Mesothelial cell of epicardium (in vitro differentiated cells): Measurements from ENCODE around the gene KMO. TPM values are rescaled to one million over a fixed set of nuclear protein-coding genes. Genes with fewer than 3 reads are reported as not detected.

Experiments used
- DNase-seq, 2 experiments: peaks; one replicate each; pipeline ENCODE4 v3.0.0; 2021; ENCODE audit warnings: low spot score in 2 of 2; ENCODE audit not compliant: unreplicated experiment in 2 of 2
- H3K27ac Mint-ChIP-seq: 2 replicates; pipeline ENCODE4 v1.8.0; 2021; ENCODE audit warnings: mixed read lengths
- H3K27me3 Mint-ChIP-seq: 2 replicates; pipeline ENCODE4 v1.8.0; 2021; ENCODE audit warnings: low read depth, mixed read lengths
- H3K36me3 Mint-ChIP-seq: 2 replicates; pipeline ENCODE4 v1.8.0; 2021; ENCODE audit warnings: mixed read lengths
- H3K4me1 Mint-ChIP-seq: 2 replicates; pipeline ENCODE4 v1.8.0; 2021; ENCODE audit warnings: mixed read lengths
- H3K4me3 Mint-ChIP-seq: 2 replicates; pipeline ENCODE4 v1.8.0; 2021; ENCODE audit warnings: mild to moderate bottlenecking, moderate library complexity, mixed read lengths
- H3K9me3 Mint-ChIP-seq: 2 replicates; pipeline ENCODE4 v1.8.0; 2021; ENCODE audit warnings: mixed read lengths
- total RNA-seq: library from RNA; stranded (reverse); gene quantifications from 3 replicates; pipeline ENCODE4 v1.2.1, GENCODE V29; 2021
- TF ChIP-seq, protein P1 (sequence below): fragments of 200-600 bp; sonication (generic); IDR thresholded peaks from one replicate; pipeline ENCODE4 v1.5.0; 2021; ENCODE audit warnings: antibody characterized with exemption; ENCODE audit not compliant: unreplicated experiment

The KMO gene
- total RNA-seq, 1 donor from 2014 or later = not detected

DNA sequence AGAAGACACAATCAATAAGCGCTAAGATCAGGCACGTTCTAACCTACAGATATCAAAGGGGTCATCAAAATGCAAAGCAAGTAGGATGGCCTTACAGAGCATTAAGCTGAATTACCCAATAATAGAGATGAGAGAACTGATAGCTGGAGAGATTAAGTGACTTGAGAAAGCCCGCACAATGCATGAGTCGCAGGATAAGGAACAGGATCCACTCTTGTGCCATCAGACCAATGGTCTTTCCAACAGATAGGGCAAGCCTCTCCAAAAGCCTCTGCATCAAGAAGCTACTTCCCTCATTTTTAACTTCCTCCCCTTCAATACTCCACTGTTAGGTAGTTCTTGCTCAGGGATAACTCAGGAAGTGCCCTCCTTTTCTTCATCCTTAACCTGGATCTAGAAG, 105.4 kb downstream of the KMO start:
- no peaks in the 10 kb centered on the region for H3K27me3 Mint-ChIP-seq
- TF ChIP-seq, protein P1, sequence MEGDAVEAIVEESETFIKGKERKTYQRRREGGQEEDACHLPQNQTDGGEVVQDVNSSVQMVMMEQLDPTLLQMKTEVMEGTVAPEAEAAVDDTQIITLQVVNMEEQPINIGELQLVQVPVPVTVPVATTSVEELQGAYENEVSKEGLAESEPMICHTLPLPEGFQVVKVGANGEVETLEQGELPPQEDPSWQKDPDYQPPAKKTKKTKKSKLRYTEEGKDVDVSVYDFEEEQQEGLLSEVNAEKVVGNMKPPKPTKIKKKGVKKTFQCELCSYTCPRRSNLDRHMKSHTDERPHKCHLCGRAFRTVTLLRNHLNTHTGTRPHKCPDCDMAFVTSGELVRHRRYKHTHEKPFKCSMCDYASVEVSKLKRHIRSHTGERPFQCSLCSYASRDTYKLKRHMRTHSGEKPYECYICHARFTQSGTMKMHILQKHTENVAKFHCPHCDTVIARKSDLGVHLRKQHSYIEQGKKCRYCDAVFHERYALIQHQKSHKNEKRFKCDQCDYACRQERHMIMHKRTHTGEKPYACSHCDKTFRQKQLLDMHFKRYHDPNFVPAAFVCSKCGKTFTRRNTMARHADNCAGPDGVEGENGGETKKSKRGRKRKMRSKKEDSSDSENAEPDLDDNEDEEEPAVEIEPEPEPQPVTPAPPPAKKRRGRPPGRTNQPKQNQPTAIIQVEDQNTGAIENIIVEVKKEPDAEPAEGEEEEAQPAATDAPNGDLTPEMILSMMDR = no peak
- H3K9me3 Mint-ChIP-seq = peaks cover 19% of the 10 kb centered on the region
- peak overlapping the region; percentile 61 for H3K4me3 Mint-ChIP-seq
- DNase-seq = no peak
- H3K36me3 Mint-ChIP-seq = peaks cover 18% of the 10 kb centered on the region
- peak overlapping the region; percentile 80 for H3K27ac Mint-ChIP-seq
- H3K4me1 Mint-ChIP-seq = peaks cover 29% of the 10 kb centered on the region

- TF ChIP-seq, protein P1 = no peak
- no peaks in the 10 kb centered on the region for H3K27me3 Mint-ChIP-seq
These were observed 106.0 kb downstream of the KMO start for GRCh38 chr1:241638099-241638682.

DNA sequence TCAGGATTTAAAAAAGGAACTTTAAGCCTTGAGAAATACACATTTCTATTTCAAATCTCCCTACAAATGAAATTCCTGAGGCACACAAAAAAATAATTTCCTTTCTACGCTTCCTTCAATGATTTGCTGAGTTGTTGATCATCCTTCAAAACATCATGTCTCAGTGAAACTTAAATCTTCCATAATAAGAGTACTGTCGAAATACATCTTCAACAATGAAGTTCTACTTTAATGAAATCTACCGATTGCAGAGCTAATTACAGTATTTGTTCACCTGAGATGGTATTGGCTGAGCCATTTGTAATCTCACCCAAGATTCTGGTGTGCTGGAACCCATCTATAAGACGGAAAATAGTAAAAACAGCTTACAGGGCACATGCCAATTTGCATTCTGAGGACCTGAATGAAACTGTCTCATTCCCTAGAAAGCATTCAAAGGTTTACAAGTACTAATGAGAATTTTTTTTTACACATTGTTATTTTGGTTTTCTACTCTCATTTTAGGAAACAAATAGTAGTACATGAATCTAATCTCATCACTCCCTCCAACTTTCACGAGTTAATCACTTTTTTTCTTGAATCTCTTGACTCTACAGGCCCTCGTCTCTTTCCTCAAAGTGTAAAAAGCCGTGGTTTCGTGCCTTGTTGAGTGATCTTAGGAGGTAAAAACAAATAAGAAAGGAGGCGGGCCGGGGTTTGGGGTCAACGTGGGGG, 106.9 kb downstream of the KMO start:
- Mint-ChIP-seq H3K27ac (peak overlapping the region; percentile 48), H3K4me3 (peak overlapping the region; percentile 83), H3K4me1 (peaks cover 29% of the 10 kb centered on the region), H3K27me3 (no peaks in the 10 kb centered on the region), H3K9me3 (peaks cover 24% of the 10 kb centered on the region), H3K36me3 (peaks cover 16% of the 10 kb centered on the region)
- TF ChIP-seq, protein P1 = no peak
- DNase-seq = no peak

More at GRCh38 chr1:241638099-241638682, 106.0 kb downstream of the KMO start:
- Mint-ChIP-seq H3K36me3 (peaks cover 18% of the 10 kb centered on the region), H3K9me3 (peaks cover 21% of the 10 kb centered on the region), H3K4me3 (peak overlapping the region; percentile 61), H3K4me1 (peaks cover 29% of the 10 kb centered on the region), H3K27ac (peak overlapping the region; percentile 80)
- DNase-seq = no peak

DNA sequence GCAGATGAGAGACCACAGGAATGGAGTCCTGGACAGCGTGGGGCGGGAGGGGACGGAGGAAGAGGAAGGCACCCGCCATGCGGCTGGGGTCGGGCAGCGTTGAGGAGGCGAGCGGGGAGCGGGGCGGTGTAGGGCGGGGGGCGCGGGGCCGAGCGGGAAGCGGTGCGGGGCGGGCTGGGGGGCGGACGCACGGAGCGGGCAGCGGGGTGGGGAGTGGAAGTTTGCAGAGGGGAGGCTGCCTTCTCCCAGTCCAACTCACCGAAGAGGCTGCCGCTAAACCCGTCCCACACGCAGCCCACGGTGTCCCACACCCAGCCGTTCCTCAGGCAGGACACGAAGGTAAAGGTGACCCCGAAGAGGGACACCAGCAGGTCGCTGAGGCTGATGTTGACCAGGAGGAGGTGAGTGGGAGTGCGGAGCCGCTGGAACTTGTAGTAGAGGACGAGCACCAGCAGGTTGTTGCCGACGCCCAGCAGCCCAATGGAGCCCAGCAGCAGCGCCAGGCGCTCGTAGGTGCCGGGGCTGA, 107.5 kb downstream of the KMO start:
- Mint-ChIP-seq H3K27ac (peak overlapping the region; percentile 48), H3K9me3 (peaks cover 24% of the 10 kb centered on the region), H3K27me3 (no peaks in the 10 kb centered on the region), H3K36me3 (peaks cover 10% of the 10 kb centered on the region), H3K4me1 (peaks cover 29% of the 10 kb centered on the region), H3K4me3 (peak overlapping the region; percentile 83)
- DNase-seq = peak in 1 of 2 experiments; percentile 29
- TF ChIP-seq, protein P1 = no peak

GRCh38 chr1:241640149-241640866, 108.1 kb downstream of the KMO start, which contains the start of the genes CHML and OPN3:
TSS of gene CHML (minus strand) at chr1:241640369. CDS start at chr1:241635766, 4,603 bp downstream.
TSS of gene OPN3 (minus strand) at chr1:241640369. CDS start at chr1:241640254, 115 bp downstream.
- peaks cover 19% of the 10 kb centered on the region for H3K9me3 Mint-ChIP-seq
- H3K4me3 Mint-ChIP-seq = peak within 1 kb of the TSS; percentile 83
- peaks cover 4% of the 10 kb centered on the region for H3K36me3 Mint-ChIP-seq
- TF ChIP-seq, protein P1 = no peak
- peaks cover 29% of the 10 kb centered on the region for H3K4me1 Mint-ChIP-seq
- DNase-seq = peak; percentile 90 to 93
- no peaks in the 10 kb centered on the region for H3K27me3 Mint-ChIP-seq
- peak within 1 kb of the TSS; percentile 89 for H3K27ac Mint-ChIP-seq
